ENCODE measurements around the gene SAFB. TPM values are rescaled to one million over a fixed set of nuclear protein-coding genes. Genes with fewer than 3 reads are reported as not detected.

The SAFB gene
- polyA plus RNA-seq, 1 of the 3 experiments (the other 2 are of a cell fraction) = 90.0 TPM

GRCh38 chr19:5642204-5642603 lies 19.3 kb downstream of the SAFB start:
- no peak overlapping the region for H3K4me3 ChIP-seq (ENCODE audit: low read depth in 2 of 2, low read length in 1 of 2)
- no peak for TF ChIP-seq FOXM1 (IDR thresholded peaks at IDR 0.05; ENCODE audit: low read depth)
- TF ChIP-seq IRF3 (IDR thresholded peaks at IDR 0.05; ENCODE audit: low read depth, low read length) = no peak
- no peak for DNase-seq
- H3K79me2 ChIP-seq (ENCODE audit: insufficient read depth) = peaks cover 98% of the 10 kb centered on the region
- WGBS (ENCODE audit: low lambda C conversion rate) = 97% methylated on average over 2 of the region's 2 CpGs
- no peaks in the 10 kb centered on the region for H3K9me2 ChIP-seq
- no peaks in the 10 kb centered on the region for H3K4me1 ChIP-seq (ENCODE audit: control insufficient read depth in 1 of 2, insufficient read depth in 2 of 2, low read depth in 1 of 2, low read length in 1 of 2)
- ChIA-PET CTCF (no interaction called here), POLR2A (no interaction called here)
- peaks cover 13% of the 10 kb centered on the region for H3F3A ChIP-seq (replicated peaks; ENCODE audit: insufficient read depth)
- H3K4me2 ChIP-seq = no peak overlapping the region
- H3K27me3 ChIP-seq (ENCODE audit: insufficient read depth) = no peaks in the 10 kb centered on the region
- no peak overlapping the region for H2AFZ ChIP-seq (ENCODE audit: low read depth)
- no peaks in the 10 kb centered on the region for H3K9me3 ChIP-seq
- H4K20me1 ChIP-seq (ENCODE audit: insufficient read depth) = peaks cover 92% of the 10 kb centered on the region
- no peak overlapping the region for H3K9ac ChIP-seq
- H3K36me3 ChIP-seq (replicated peaks in 1 of 2; ENCODE audit: control insufficient read depth in 1 of 2, insufficient read depth in 2 of 2, low read length in 1 of 2) = peaks cover 44 to 49% of the 10 kb centered on the region in 2 experiments
- H3K27ac ChIP-seq (ENCODE audit: low read depth in 2 of 2, low read length in 1 of 2) = no peak overlapping the region

- H3K9ac ChIP-seq = no peak overlapping the region
- H3K79me2 ChIP-seq (ENCODE audit: insufficient read depth) = peaks cover 92% of the 10 kb centered on the region
- H3K27me3 ChIP-seq (ENCODE audit: insufficient read depth) = no peaks in the 10 kb centered on the region
- DNase-seq = no peak
- no peaks in the 10 kb centered on the region for H3K4me1 ChIP-seq (ENCODE audit: control insufficient read depth in 1 of 2, insufficient read depth in 2 of 2, low read depth in 1 of 2, low read length in 1 of 2)
- POLR2A ChIA-PET = no interaction called here
- WGBS (ENCODE audit: low lambda C conversion rate) = 96% methylated on average over 4 of the region's 4 CpGs
- no peak overlapping the region for H2AFZ ChIP-seq (ENCODE audit: low read depth)
- no peaks in the 10 kb centered on the region for H3K9me3 ChIP-seq
- no peak overlapping the region for H3K4me3 ChIP-seq (ENCODE audit: low read depth in 2 of 2, low read length in 1 of 2)
- TF ChIP-seq USF1 (IDR thresholded peaks at IDR 0.05; ENCODE audit: borderline replicate concordance, low read depth) = no peak
- TF ChIP-seq JUND (IDR thresholded peaks at IDR 0.05) = no peak
- no peak for TF ChIP-seq NRF1 (IDR thresholded peaks at IDR 0.05; ENCODE audit: low read depth, low read length)
- TF ChIP-seq MAX (IDR thresholded peaks at IDR 0.05; ENCODE audit: low read depth) = no peak
- TF ChIP-seq SIN3A (IDR thresholded peaks at IDR 0.05; ENCODE audit: borderline replicate concordance, low read depth, low read length) = no peak
- TF ChIP-seq NFIC (IDR thresholded peaks at IDR 0.05; ENCODE audit: borderline replicate concordance) = no peak
- no peak for TF ChIP-seq MXI1 (IDR thresholded peaks at IDR 0.05; ENCODE audit: low read depth, low read length)
- TF ChIP-seq YY1 (IDR thresholded peaks at IDR 0.05; ENCODE audit: low read depth) = no peak
- no peak for TF ChIP-seq ELF1 (IDR thresholded peaks at IDR 0.05)
- no peak for TF ChIP-seq POLR2AphosphoS5 (IDR thresholded peaks at IDR 0.05; ENCODE audit: low read depth, low read length)
- TF ChIP-seq FOXJ3 (CRISPR knock-in tag; IDR thresholded peaks at IDR 0.05) = no peak
- no peak for TF ChIP-seq EP300 (IDR thresholded peaks at IDR 0.05; ENCODE audit: borderline replicate concordance in 1 of 2, low read depth in 1 of 2, low read length in 1 of 2)
- no peak for TF ChIP-seq GATA2 (CRISPR knock-in tag; IDR thresholded peaks at IDR 0.05)
- no peak for TF ChIP-seq SMC3 (IDR thresholded peaks at IDR 0.05; ENCODE audit: low read depth, low read length)
- no peak for TF ChIP-seq REST (IDR thresholded peaks at IDR 0.05; ENCODE audit: low read depth, low read length)
- no peak for TF ChIP-seq CHD2 (IDR thresholded peaks at IDR 0.05; ENCODE audit: low read length, partially characterized antibody)
- TF ChIP-seq PBX3 (IDR thresholded peaks at IDR 0.05) = no peak
- no peak for TF ChIP-seq RAD21 (IDR thresholded peaks at IDR 0.05; ENCODE audit: low read length)
- TF ChIP-seq ZBTB33 (IDR thresholded peaks at IDR 0.05; ENCODE audit: borderline replicate concordance, low read depth) = no peak
- TF ChIP-seq GABPA (IDR thresholded peaks at IDR 0.05; ENCODE audit: low read depth) = no peak
- CTCF ChIA-PET = no interaction called here
- H4K20me1 ChIP-seq (ENCODE audit: insufficient read depth) = peaks cover 91% of the 10 kb centered on the region
- peaks cover 52 to 58% of the 10 kb centered on the region in 2 experiments for H3K36me3 ChIP-seq (replicated peaks in 1 of 2; ENCODE audit: control insufficient read depth in 1 of 2, insufficient read depth in 2 of 2, low read length in 1 of 2)
- H3K9me2 ChIP-seq = no peaks in the 10 kb centered on the region
- H3K4me2 ChIP-seq = no peak overlapping the region
- no peak overlapping the region for H3K27ac ChIP-seq (ENCODE audit: low read depth in 2 of 2, low read length in 1 of 2)
- peaks cover 13% of the 10 kb centered on the region for H3F3A ChIP-seq (replicated peaks; ENCODE audit: insufficient read depth)
These were observed 20.2 kb downstream of the SAFB start for GRCh38 chr19:5643060-5643459.
